Activated CD4-positive, alpha-beta T cell treated with anti-CD3 and anti-CD28 coated beads for 36 hours (primary cell): ENCODE measurements around the gene CGREF1. TPM values are rescaled to one million over a fixed set of nuclear protein-coding genes. Genes with fewer than 3 reads are reported as not detected.

Experiments
- ATAC-seq: fragments of 200-7000 bp; cut with Tn5 transposase; one replicate; pipeline ENCODE4 v1.10.0; 2021; ENCODE audit warnings: mild to moderate bottlenecking, moderate library complexity
- CTCF ChIA-PET: fragments of 350-600 bp; sonication (Branson Sonifier 250); formaldehyde crosslinking; loops from one replicate; lab custom pipeline; 2021; ENCODE audit warnings: antibody characterized with exemption; lab: Charles Lee
- POLR2A ChIA-PET: fragments of 350-600 bp; sonication (Branson Sonifier 250); formaldehyde crosslinking; loops from one replicate; lab custom pipeline; 2021; ENCODE audit warnings: antibody characterized with exemption, inconsistent platforms; lab: Charles Lee
- DNase-seq: peaks from one replicate; pipeline ENCODE4 v3.0.0-alpha.2; 2020
- H3K27ac Mint-ChIP-seq: one replicate; pipeline ENCODE4 v1.8.0; 2021; ENCODE audit warnings: mixed read lengths
- H3K27me3 Mint-ChIP-seq: one replicate; pipeline ENCODE4 v1.8.0; 2021; ENCODE audit warnings: mixed read lengths
- H3K36me3 Mint-ChIP-seq: one replicate; pipeline ENCODE4 v1.8.0; 2021; ENCODE audit warnings: low read depth, mixed read lengths
- H3K4me1 Mint-ChIP-seq: one replicate; pipeline ENCODE4 v1.8.0; 2021; ENCODE audit warnings: mixed read lengths
- H3K4me3 Mint-ChIP-seq: one replicate; pipeline ENCODE4 v1.8.0; 2021; ENCODE audit warnings: mild to moderate bottlenecking, moderate library complexity, mixed read lengths
- H3K9me3 Mint-ChIP-seq: one replicate; pipeline ENCODE4 v1.8.0; 2021; ENCODE audit warnings: low read depth, mixed read lengths
- intact Hi-C, 2 experiments: fragments of 100-400 bp; cut with DNase I in 1 of 2; cut with micrococcal nuclease in 1 of 2; formaldehyde crosslinking; loops; one replicate each; pipeline versions ENCODE4 v1.14.2 to v1.15.1; 2022 to 2024; cut with DNase I, micrococcal nuclease
- total RNA-seq, 2 experiments: library from RNA; stranded (reverse); gene quantifications; one replicate each; pipeline ENCODE4 v1.2.3, GENCODE V29; 2021

The CGREF1 gene
- total RNA-seq, 2 experiments from 2014 or later = 6.4 to 7.0 TPM

- CTCF ChIA-PET = interaction anchor here (1.1 kb wide), 2 partner anchors 34 to 166 kb away, joined by 3 to 4 read pairs; no protein-coding TSS in a partner anchor
- POLR2A ChIA-PET = no interaction called here
These were observed 17.8 kb upstream of the CGREF1 start for GRCh38 chr2:27136751-27137150.

GRCh38 chr2:27135478-27135955 lies 16.6 kb upstream of the CGREF1 start:
- intact Hi-C loops = no loop called here
- POLR2A ChIA-PET = interaction anchor here (1.1 kb wide), 1 partner anchor 208 kb away, joined by 3 read pairs; no protein-coding TSS in a partner anchor
- peaks cover 19% of the 10 kb centered on the region for H3K36me3 Mint-ChIP-seq

More at GRCh38 chr2:27136751-27137150, 17.8 kb upstream of the CGREF1 start:
- peaks cover 16% of the 10 kb centered on the region for H3K4me1 Mint-ChIP-seq
- H3K27ac Mint-ChIP-seq = no peak overlapping the region
- H3K27me3 Mint-ChIP-seq = no peaks in the 10 kb centered on the region
- intact Hi-C loops = no loop called here
- no peak overlapping the region for H3K4me3 Mint-ChIP-seq
- DNase-seq (no peak), ATAC-seq (no peak)
- peaks cover 12% of the 10 kb centered on the region for H3K36me3 Mint-ChIP-seq
- no peaks in the 10 kb centered on the region for H3K9me3 Mint-ChIP-seq

GRCh38 chr2:27134781-27135477 lies 16.0 kb upstream of the CGREF1 start:
- Mint-ChIP-seq H3K27ac (peak overlapping the region; percentile 94), H3K4me1 (peaks cover 16% of the 10 kb centered on the region), H3K4me3 (peak overlapping the region; percentile 81), H3K36me3 (peaks cover 21% of the 10 kb centered on the region), H3K9me3 (no peaks in the 10 kb centered on the region), H3K27me3 (no peaks in the 10 kb centered on the region)
- POLR2A ChIA-PET = interaction anchor here (0.6 to 2.1 kb wide), 3 partner anchors 11 to 208 kb away, joined by 3 to 7 read pairs (median 3); partner anchors contain the start of gene ABHD1
- DNase-seq (no peak), ATAC-seq (no peak)
- intact Hi-C loops = loop anchor here (1.0 kb wide), 9 partner anchors 12 to 221 kb away; partner anchors contain the start of genes ABHD1 (in 1 of the 2), AGBL5 (in 1 of the 2), ATRAID (in 1 of the 2) and CAD (in 1 of the 2)
- CTCF ChIA-PET = interaction anchor here (0.6 to 1.5 kb wide), 6 partner anchors 12 to 68 kb away, joined by 3 to 6 read pairs (median 3); partner anchors contain the start of genes ABHD1 and OST4

More at GRCh38 chr2:27135478-27135955, 16.6 kb upstream of the CGREF1 start:
- Mint-ChIP-seq H3K27me3 (no peaks in the 10 kb centered on the region), H3K27ac (peak overlapping the region; percentile 94), H3K9me3 (no peaks in the 10 kb centered on the region), H3K4me1 (peaks cover 16% of the 10 kb centered on the region), H3K4me3 (peak overlapping the region; percentile 81)
- no peak for ATAC-seq
- CTCF ChIA-PET = interaction anchor here (0.7 to 1.3 kb wide), 3 partner anchors 12 to 64 kb away, joined by 3 to 5 read pairs (median 3); partner anchors contain the start of genes ABHD1 and OST4
- no peak for DNase-seq

GRCh38 chr2:27133905-27134780 lies 15.2 kb upstream of the CGREF1 start, which contains the start of gene PREB:
TSS of gene PREB (minus strand) at chr2:27134636. CDS start at chr2:27134421, 215 bp downstream.
- peak within 1 kb of the TSS; percentile 81 for H3K4me3 Mint-ChIP-seq
- intact Hi-C loops = loop anchor here (1.0 kb wide), 9 partner anchors 11 to 222 kb away; partner anchors contain the start of genes ABHD1 (in 1 of the 2), AGBL5 (in 1 of the 2), ATRAID (in 1 of the 2) and CAD (in 1 of the 2)
- DNase-seq = peak; percentile 99
- H3K36me3 Mint-ChIP-seq = peaks cover 21% of the 10 kb centered on the region
- no peaks in the 10 kb centered on the region for H3K9me3 Mint-ChIP-seq
- POLR2A ChIA-PET = interaction anchor here (0.6 to 2.1 kb wide), 3 partner anchors 10 to 56 kb away, joined by 3 to 7 read pairs (median 3); partner anchors contain the start of gene ABHD1
- peaks cover 16% of the 10 kb centered on the region for H3K4me1 Mint-ChIP-seq
- no peaks in the 10 kb centered on the region for H3K27me3 Mint-ChIP-seq
- H3K27ac Mint-ChIP-seq = peak within 1 kb of the TSS; percentile 94
- peak; percentile 97 for ATAC-seq
- CTCF ChIA-PET = interaction anchor here (0.6 to 1.8 kb wide), 13 partner anchors 10 to 370 kb away, joined by 3 to 15 read pairs (median 3); partner anchors contain the start of gene ABHD1

GRCh38 chr2:27133195-27133875 lies 14.4 kb upstream of the CGREF1 start:
- ChIA-PET POLR2A (interaction anchor here (0.5 to 2.1 kb wide), 3 partner anchors 9 to 162 kb away, joined by 4 to 7 read pairs (median 7); partner anchors contain the start of genes ABHD1 and OST4), CTCF (interaction anchor here (0.6 to 1.8 kb wide), 13 partner anchors 10 to 752 kb away, joined by 3 to 15 read pairs (median 3); partner anchors contain the start of gene ABHD1)
- DNase-seq = peak; percentile 63
- ATAC-seq = peak; percentile 48
- Mint-ChIP-seq H3K9me3 (no peaks in the 10 kb centered on the region), H3K4me1 (peaks cover 16% of the 10 kb centered on the region), H3K4me3 (peak overlapping the region; percentile 81), H3K27me3 (no peaks in the 10 kb centered on the region), H3K27ac (peak overlapping the region; percentile 67), H3K36me3 (peaks cover 21% of the 10 kb centered on the region)
- intact Hi-C loops = no loop called here

GRCh38 chr2:27131429-27131828 lies 12.5 kb upstream of the CGREF1 start:
- CTCF ChIA-PET = no interaction called here
- POLR2A ChIA-PET = no interaction called here
- H3K27me3 Mint-ChIP-seq = no peaks in the 10 kb centered on the region
- DNase-seq = no peak
- intact Hi-C loops = no loop called here
- H3K4me3 Mint-ChIP-seq = no peak overlapping the region
- ATAC-seq = no peak
- H3K27ac Mint-ChIP-seq = no peak overlapping the region
- H3K36me3 Mint-ChIP-seq = peaks cover 21% of the 10 kb centered on the region
- no peaks in the 10 kb centered on the region for H3K9me3 Mint-ChIP-seq
- peaks cover 16% of the 10 kb centered on the region for H3K4me1 Mint-ChIP-seq

GRCh38 chr2:27130396-27130795 lies 11.5 kb upstream of the CGREF1 start:
- H3K27ac Mint-ChIP-seq = no peak overlapping the region
- intact Hi-C loops = no loop called here
- ATAC-seq = no peak
- H3K36me3 Mint-ChIP-seq = peaks cover 21% of the 10 kb centered on the region
- POLR2A ChIA-PET = no interaction called here
- no peaks in the 10 kb centered on the region for H3K27me3 Mint-ChIP-seq
- no peak for DNase-seq
- peaks cover 16% of the 10 kb centered on the region for H3K4me1 Mint-ChIP-seq
- H3K9me3 Mint-ChIP-seq = no peaks in the 10 kb centered on the region
- CTCF ChIA-PET = no interaction called here
- H3K4me3 Mint-ChIP-seq = no peak overlapping the region

GRCh38 chr2:27128668-27129571 lies 10.0 kb upstream of the CGREF1 start:
- Mint-ChIP-seq H3K4me1 (peaks cover 15% of the 10 kb centered on the region), H3K4me3 (no peak overlapping the region), H3K27me3 (no peaks in the 10 kb centered on the region), H3K9me3 (no peaks in the 10 kb centered on the region), H3K27ac (no peak overlapping the region), H3K36me3 (peaks cover 20% of the 10 kb centered on the region)
- ChIA-PET CTCF (interaction anchor here (0.6 kb wide), 1 partner anchor 27 kb away, joined by 3 read pairs; no protein-coding TSS in a partner anchor), POLR2A (no interaction called here)
- ATAC-seq = no peak
- no peak for DNase-seq
- intact Hi-C loops = no loop called here

GRCh38 chr2:27127883-27128667 lies 9.1 kb upstream of the CGREF1 start:
- ChIA-PET POLR2A (no interaction called here), CTCF (no interaction called here)
- DNase-seq (no peak), ATAC-seq (no peak)
- peaks cover 14% of the 10 kb centered on the region for H3K4me1 Mint-ChIP-seq
- H3K36me3 Mint-ChIP-seq = peaks cover 16% of the 10 kb centered on the region
- H3K27me3 Mint-ChIP-seq = no peaks in the 10 kb centered on the region
- H3K27ac Mint-ChIP-seq = no peak overlapping the region
- H3K4me3 Mint-ChIP-seq = no peak overlapping the region
- intact Hi-C loops = no loop called here
- no peaks in the 10 kb centered on the region for H3K9me3 Mint-ChIP-seq
